Adrenal gland (tissue), 5 donors: Measurements from ENCODE around the gene ADIPOR2.

Source experiments
- CTCF ChIP-seq, 6 experiments: fragments of 450-650 bp in 4 of 6; fragments of 200-600 bp in 2 of 6; sonication (generic) in 1 of 6; IDR thresholded peaks; 1 replicate in 5 of 6; 2 replicates in 1 of 6; pipeline versions ENCODE4 v1.5.1 to v1.8.0; 2016 to 2021; ENCODE audit warnings: antibody characterized with exemption in 6 of 6, mild to moderate bottlenecking in 2 of 6, moderate library complexity in 1 of 6
- POLR2A ChIP-seq, 2 donors: fragments of 450-650 bp; IDR thresholded peaks; one replicate each; pipeline ENCODE4 v1.6.1; 2017; ENCODE audit warnings: antibody characterized with exemption in 2 of 2, mild to moderate bottlenecking in 2 of 2, moderate library complexity in 1 of 2
- donor health status: DM: no; HTN: no; CAD: no.

GRCh38 chr12:1744932-1745331 is 54.1 kb downstream of the ADIPOR2 start:
- no peak for TF ChIP-seq CTCF (IDR thresholded peaks at IDR 0.05)
- TF ChIP-seq POLR2A (IDR thresholded peaks at IDR 0.05), result no peak
